GM04503 (cell line): ENCODE measurements around the gene ZSCAN5B.
"Not testable (repeated sequence)": the region's sequence is repeated elsewhere in the genome, so short reads cannot be mapped to it uniquely, and the experiment has no call there.

Experiments used
- DNase-seq: peaks from one replicate; pipeline ENCODE4 v3.0.0-alpha.2; 2012; ENCODE audit warnings: low read depth

Gene ZSCAN5B

GRCh38 chr19:56197646-56198045 lies at the start of gene ZSCAN5B:
ZSCAN5B (minus strand) TSS chr19:56197783; CDS start chr19:56193052, 4,731 bp downstream.
- DNase-seq, result not testable (repeated sequence)

DNA sequence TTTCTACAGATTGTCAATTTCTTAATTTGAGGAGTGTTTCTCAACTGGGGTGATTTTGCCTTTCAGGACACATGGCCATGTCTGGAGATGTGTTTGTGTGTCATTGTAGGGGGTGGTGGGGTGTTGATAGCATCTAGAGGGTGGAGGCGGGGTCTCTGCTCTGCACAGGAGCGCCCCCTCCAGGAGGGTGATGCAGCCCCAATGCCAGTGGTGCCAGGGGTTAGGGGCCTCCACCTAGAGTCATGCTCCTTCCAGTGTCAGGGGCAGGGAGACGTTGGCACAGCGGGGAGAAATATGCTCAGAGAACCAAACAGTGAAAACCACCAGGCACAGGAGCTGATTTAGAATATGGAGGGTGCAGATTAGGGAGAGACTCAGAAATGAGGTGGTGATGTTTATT lies 48.2 kb upstream of the ZSCAN5B start:
- DNase-seq, result not testable (repeated sequence)

- DNase-seq, result peak; percentile 15
Measured at GRCh38 chr19:56245121-56245740, 47.6 kb upstream of the ZSCAN5B start.

GRCh38 chr19:56223481-56223880 lies 25.9 kb upstream of the ZSCAN5B start:
- DNase-seq, result no peak

DNA sequence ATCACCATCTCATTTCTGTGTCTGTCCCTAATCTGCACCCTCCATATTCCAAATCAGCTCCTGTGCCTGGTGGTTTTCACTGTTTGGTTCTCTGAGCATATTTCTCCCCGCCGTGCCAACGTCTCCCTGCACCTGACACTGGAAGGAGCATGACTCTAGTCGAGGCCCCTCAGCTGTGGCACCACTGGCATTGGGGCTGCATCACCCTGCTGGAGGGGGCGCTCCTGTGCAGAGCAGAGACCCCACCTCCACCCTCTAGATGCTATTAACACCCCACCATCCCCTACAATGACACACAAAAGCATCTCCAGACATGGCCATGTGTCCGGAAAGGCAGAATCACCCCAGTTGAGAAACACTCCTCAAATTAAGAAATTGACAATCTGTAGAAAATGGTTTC lies 25.3 kb upstream of the ZSCAN5B start:
- no peak for DNase-seq

GRCh38 chr19:56221851-56222250 lies 24.3 kb upstream of the ZSCAN5B start:
- no peak for DNase-seq

- DNase-seq, result not testable (repeated sequence)
Measured at GRCh38 chr19:56221442-56221841, 23.9 kb upstream of the ZSCAN5B start.

DNA sequence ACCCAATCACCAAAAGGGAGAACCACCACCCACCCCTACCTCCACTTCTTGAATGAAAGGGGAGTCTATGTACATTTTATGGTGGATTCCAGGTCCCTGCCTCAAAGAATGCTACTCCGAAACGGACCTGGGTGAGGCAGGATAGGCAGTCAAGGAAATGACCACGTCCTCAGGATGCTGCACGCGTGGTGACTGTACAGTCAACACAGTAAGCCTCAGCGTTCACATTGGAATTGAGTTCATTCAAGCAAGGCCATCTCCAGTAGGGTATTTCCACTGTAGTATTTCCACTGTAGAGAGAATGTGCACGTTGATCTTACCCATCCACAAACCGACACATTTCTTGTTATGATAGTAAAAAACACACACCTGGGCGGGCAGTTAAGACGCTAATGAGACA lies 21.4 kb upstream of the ZSCAN5B start:
- DNase-seq, result no peak

DNA sequence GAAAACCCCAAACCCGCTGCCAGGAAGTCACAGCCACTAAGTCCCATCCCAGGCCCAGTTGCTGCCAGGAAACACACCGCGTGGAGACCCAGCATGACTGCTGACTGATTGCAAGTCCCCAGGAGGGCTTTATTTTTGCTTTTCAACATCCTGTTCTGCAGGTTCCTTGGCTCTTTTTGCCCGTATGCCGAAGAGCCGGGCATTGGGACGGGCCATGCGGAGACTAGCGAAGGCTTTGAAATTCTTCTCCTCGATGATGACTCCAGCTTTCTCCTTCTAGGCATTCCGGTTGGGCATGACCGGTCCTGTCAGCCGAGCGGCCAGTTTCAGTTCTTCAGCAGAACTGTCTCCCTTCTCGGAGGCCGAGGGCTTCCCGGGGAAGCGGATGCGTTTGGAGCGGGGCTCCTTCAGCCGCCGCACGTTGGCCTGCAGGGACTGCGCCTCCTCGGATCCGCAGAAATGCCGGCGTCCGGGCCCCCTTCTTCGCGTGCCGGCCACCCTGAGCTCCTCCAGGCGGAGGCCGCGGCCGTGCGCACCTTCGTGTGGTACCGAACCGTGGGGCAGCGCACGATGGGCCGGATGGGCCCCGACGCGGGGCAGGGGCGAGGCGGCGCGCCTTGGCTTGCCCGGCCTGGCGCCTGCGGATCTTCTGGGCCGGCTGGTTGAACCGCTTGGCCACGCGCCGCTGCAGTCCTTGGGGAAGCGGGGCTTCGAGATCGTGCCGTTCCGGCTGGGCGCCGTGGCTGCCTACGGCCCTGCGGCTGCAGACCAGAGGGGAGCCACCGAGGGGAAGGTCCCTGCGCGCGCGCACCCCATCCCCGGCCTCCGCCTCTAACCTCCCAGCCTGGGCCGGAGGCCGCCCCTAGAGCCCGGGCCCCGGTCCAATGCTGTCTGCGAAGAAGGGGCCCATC lies 19.7 kb upstream of the ZSCAN5B start:
- no peak for DNase-seq

GRCh38 chr19:56211718-56212117 lies 14.1 kb upstream of the ZSCAN5B start:
- DNase-seq, result no peak

DNA sequence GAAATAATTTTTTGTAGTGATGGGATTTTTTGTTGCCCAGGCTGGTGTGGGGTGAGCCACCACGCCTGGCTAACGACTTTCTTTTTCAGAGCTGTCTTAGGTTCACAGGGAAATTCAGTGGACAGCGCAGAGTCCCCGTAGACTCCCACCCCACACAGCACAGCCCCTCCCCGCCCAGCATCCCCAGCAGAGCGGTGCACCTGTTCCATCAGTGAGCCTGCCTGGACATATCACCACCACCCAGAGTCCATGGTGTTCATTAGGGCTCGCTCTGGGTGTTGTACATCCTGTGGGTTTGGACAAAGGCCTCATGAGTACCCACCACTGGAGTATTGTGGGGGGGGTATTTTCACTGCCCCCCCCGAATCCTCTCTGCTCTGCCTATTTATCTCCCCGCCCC lies 12.5 kb upstream of the ZSCAN5B start:
- not testable (repeated sequence) for DNase-seq

GRCh38 chr19:56209091-56209490 lies 11.5 kb upstream of the ZSCAN5B start:
- DNase-seq, result no peak

- DNase-seq, result not testable (repeated sequence)
Measured at GRCh38 chr19:56207581-56207980, 10.0 kb upstream of the ZSCAN5B start.

DNA sequence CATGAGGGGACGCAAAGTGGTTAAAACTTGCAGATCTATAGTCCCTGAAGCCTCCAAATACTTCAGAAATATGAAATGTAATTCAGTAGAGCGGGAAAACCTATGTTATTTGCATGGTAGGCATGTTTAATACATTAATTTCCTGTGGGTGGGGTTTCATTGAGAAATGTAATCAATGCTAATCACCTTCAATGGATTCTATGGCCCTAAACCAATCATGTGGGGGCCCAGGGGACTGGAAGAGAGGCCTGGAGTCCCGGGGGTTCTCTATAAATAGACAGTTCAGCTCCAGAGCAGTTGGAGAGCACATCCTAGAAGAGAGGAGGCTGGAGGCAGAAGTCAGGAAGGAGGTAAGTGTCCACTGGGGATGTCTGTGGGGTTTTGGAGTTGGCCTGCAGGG lies 4.4 kb upstream of the ZSCAN5B start, which contains the start of gene ZSCAN5C:
Gene ZSCAN5C (plus strand): TSS at position 301 of the 400 bp plus-strand sequence. CDS start 3,641 bp downstream, outside the sequence.
- no peak for DNase-seq

DNA sequence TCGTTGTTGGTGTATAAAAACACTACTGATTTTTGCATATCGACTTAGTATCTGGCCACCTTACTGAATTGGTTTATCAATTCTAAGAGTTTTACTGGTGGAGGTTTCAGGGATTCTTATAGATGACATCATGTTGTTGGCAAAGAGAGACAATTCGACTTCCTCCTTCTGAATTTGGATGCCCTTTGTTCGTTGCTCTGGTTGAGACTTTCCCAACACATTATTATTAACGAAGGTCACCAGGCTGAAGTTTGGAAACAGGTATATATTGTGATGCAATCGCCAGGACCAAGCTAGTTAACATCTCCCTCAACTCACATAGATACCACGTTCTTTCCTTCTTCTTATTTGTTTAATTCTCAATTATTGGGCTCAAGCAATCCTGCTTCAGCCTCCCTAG lies 2.1 kb upstream of the ZSCAN5B start:
- DNase-seq, result no peak

DNA sequence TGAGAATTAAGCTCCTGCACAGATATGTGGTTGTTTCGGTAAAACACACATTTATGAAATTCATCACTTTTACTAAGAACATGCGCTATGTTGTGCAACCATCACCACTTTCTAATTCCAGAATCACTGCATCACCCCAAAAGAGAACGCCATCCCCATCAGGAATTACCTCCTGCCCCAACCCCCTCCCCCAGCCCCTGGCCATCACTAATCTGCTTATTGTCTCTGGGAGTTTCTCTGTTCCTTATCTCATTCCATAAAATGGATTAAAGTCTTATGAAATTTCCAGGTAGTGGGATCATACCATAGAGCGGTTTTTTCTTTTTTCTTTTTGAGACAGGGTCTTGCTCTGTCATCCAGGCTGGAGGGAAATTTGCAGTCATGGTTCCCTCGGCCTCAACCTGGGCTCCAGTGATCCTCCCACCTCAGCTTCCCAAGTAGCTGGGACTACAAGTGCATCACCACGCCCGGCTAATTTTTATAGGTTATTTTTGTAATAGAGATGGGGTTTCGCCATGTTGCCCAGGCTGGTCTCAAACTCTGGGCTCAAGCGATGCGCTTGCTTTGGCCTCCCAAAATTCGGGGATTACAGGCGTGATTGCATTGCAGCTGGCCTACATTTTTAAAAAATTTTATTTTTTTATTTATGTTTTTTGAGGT lies 3.5 kb downstream of the ZSCAN5B start:
- DNase-seq, result no peak

- DNase-seq, result no peak
Measured at GRCh38 chr19:56191711-56192110, 5.9 kb downstream of the ZSCAN5B start.

GRCh38 chr19:56191115-56191514 lies 6.5 kb downstream of the ZSCAN5B start:
- no peak for DNase-seq

DNA sequence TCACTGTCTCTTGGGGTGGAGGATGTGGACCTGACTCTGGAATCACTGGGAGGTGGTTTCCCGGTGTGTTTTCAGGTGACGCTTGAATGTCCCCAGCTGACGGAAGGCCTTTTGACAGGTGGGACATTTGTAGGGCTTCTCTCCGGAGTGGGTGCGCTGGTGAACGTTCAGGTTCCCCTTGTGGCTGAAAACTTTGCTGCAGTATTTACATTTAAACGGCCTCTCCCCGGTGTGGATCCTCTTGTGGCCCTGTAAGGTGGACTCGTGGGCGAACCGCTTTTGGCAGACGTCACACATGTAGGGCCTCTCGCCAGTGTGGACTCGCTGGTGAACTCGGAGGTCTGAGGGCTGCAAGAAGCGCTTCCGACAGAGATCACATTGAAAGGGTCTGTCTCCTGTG lies 7.8 kb downstream of the ZSCAN5B start:
- DNase-seq, result no peak

GRCh38 chr19:56177564-56178243 lies 19.9 kb downstream of the ZSCAN5B start:
- no peak for DNase-seq

- no peak for DNase-seq
Measured at GRCh38 chr19:56176881-56177280, 20.7 kb downstream of the ZSCAN5B start.

- DNase-seq, result not testable (repeated sequence)
Measured at GRCh38 chr19:56176310-56176709, 21.3 kb downstream of the ZSCAN5B start.
